K562 (cell line): ENCODE data around the gene THAP11.

Experiments
- ILF3 ChIP-seq: fragments of 450-650 bp; IDR thresholded peaks from 2 replicates; pipeline ENCODE4 v1.6.1; 2018; ENCODE audit warnings: antibody characterized with exemption, mild to moderate bottlenecking, moderate library complexity, borderline replicate concordance
- NFYB ChIP-seq: IDR thresholded peaks from 2 replicates; pipeline ENCODE4 v1.6.1; 2011; ENCODE audit warnings: mild to moderate bottlenecking, moderate library complexity; ENCODE audit not compliant: insufficient read length; ENCODE audit errors: extremely low read depth
- POLR2A ChIP-seq: fragments of 450-650 bp; conservative IDR thresholded peaks from 2 replicates; pipeline ENCODE4 v1.6.1; 2016
- RFX5 ChIP-seq: IDR thresholded peaks from 2 replicates; pipeline ENCODE4 v1.6.1; 2011; ENCODE audit warnings: low read depth, mild to moderate bottlenecking, improper control_type of control experiment, low read length
- ZBTB17 ChIP-seq: fragments of 450-650 bp; formaldehyde crosslinking; IDR thresholded peaks from 2 replicates; pipeline ENCODE4 v1.4.0; 2020; ENCODE audit warnings: mild to moderate bottlenecking

DNA sequence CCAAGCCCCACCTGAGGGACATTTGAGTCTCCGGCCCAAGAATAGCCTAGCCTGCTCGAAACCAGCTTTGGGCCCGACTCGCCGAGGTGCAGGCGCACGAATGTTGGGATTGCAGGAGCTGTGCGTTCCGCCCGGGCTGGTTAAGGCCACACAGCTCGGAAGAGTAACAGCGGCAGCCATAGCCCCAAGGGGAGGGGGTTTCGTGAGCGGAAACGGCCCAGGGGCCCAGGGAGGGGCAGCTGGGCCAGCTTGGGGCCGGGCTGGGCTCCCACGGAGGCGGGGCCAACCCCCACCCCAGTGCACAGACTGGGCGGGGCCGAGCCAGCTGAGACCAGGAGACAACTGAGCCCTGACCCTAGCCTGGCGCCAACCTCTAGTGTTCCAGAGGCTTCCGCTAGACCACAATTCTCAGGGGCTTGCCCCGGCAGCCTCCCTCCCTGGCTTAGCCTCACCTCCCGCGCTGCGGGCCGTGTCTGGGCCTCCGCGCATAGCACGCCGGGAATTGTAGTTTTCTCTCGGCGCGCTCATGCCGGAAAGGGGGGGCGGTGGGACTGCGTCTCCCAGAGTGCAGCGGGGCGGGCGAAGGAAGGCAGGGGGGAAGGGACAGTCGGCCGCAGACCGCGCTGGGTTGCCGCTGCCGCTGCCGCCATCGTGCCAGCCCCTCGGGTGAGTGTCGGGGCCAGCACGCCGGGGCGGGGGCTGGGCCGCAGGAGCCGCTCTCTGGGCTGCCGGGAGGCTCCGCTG is 4.4 kb downstream of the THAP11 start, which contains the start of gene NUTF2:
- TF ChIP-seq ZBTB17 (CRISPR knock-in tag) (peak; percentile 24; the same call in 1 of the 2 replicates), RFX5 (no peak), NFYB (no peak), POLR2A (peak; percentile 72), ILF3 (no peak)
